A549 (cell line): ENCODE results near the gene VDR. TPM values are rescaled to one million over a fixed set of nuclear protein-coding genes. Genes with fewer than 3 reads are reported as not detected.

Source experiments
- ATAC-seq, 2 experiments: fragments of 200-7000 bp in 1 of 2; fragments of >200 bp in 1 of 2; cut with Nextera tagmentation in 1 of 2; cut with Tn5 transposase in 1 of 2; 3 replicates each; pipeline versions ENCODE4 v1.8.0 to v1.9.1; 2018 to 2020; ENCODE audit warnings: mild to moderate bottlenecking in 1 of 2, moderate library complexity in 1 of 2
- CTCF ChIA-PET: fragments of 300-600 bp; sonication (Branson Sonifier 250); formaldehyde crosslinking; extraction: SDS; loops from one replicate; lab custom pipeline; 2021; ENCODE audit warnings: antibody characterized with exemption, inconsistent platforms; lab: Yijun Ruan, JAX
- POLR2A ChIA-PET: fragments of 350-600 bp; formaldehyde crosslinking; extraction: SDS; loops from one replicate; lab custom pipeline; 2021; ENCODE audit warnings: antibody characterized with exemption, inconsistent platforms; lab: Yijun Ruan, JAX
- DNase-seq, 2 experiments: peaks; one replicate each; pipeline versions ENCODE4 v3.0.0 to v3.0.0-alpha.2; 2011 to 2016; ENCODE audit warnings: low read depth in 1 of 2, low spot score in 1 of 2
- FAIRE-seq: peaks from 2 replicates; lab custom pipeline; 2011; peaks lifted over from hg19 to GRCh38; lab: Jason Lieb, UNC
- H3K27ac ChIP-seq, 2 experiments: fragments of >200 bp; sonication (Bioruptor Twin); formaldehyde crosslinking; 3 replicates each; pipeline ENCODE4 v1.5.1; 2016 to 2017
- H3K4me1 ChIP-seq: fragments of >200 bp; sonication (Bioruptor Twin); formaldehyde crosslinking; 3 replicates; pipeline ENCODE4 v1.6.1; 2016
- H3K4me2 ChIP-seq: fragments of >200 bp; sonication (Bioruptor Twin); formaldehyde crosslinking; 3 replicates; pipeline ENCODE4 v1.6.1; 2016
- H3K4me3 ChIP-seq: fragments of >200 bp; sonication (Bioruptor Twin); formaldehyde crosslinking; 3 replicates; pipeline ENCODE4 v1.5.1; 2016
- H3K9me3 ChIP-seq: fragments of >200 bp; sonication (Bioruptor Twin); formaldehyde crosslinking; 3 replicates; pipeline ENCODE4 v1.6.1; 2016
- CBX8 ChIP-seq: fragments of 200-600 bp; sonication (generic); IDR thresholded peaks from 2 replicates; pipeline ENCODE4 v1.6.1; 2016
- CEBPB ChIP-seq, 2 experiments: fragments of >200 bp in 1 of 2; sonication (Bioruptor Twin) in 1 of 2; formaldehyde crosslinking in 1 of 2; IDR thresholded peaks; 2 replicates each; pipeline ENCODE4 v1.6.1; 2012 to 2016
- CTCF ChIP-seq: fragments of >200 bp; sonication (Bioruptor Twin); formaldehyde crosslinking; IDR thresholded peaks from 3 replicates; pipeline ENCODE4 v1.5.1; 2016
- E2F6 ChIP-seq: IDR thresholded peaks from 2 replicates; pipeline ENCODE4 v1.6.1; 2012; ENCODE audit warnings: low read depth, borderline replicate concordance
- EHMT2 ChIP-seq: fragments of 200-600 bp; sonication (generic); IDR thresholded peaks from 2 replicates; pipeline ENCODE4 v1.6.1; 2016; ENCODE audit warnings: antibody characterized with exemption, low read depth, mild to moderate bottlenecking, moderate library complexity
- ELK1 ChIP-seq: fragments of 150-350 bp; IDR thresholded peaks from 2 replicates; pipeline ENCODE4 v1.6.1; 2014; ENCODE audit warnings: low read depth, mild to moderate bottlenecking, low read length
- EP300 ChIP-seq, 2 experiments: fragments of >200 bp; sonication (Bioruptor Twin); formaldehyde crosslinking; IDR thresholded peaks; 2 replicates in 1 of 2; 3 replicates in 1 of 2; pipeline ENCODE4 v1.6.1; 2016 to 2017
- FOSB ChIP-seq: fragments of 250-450 bp; sonication (Bioruptor Pico); IDR thresholded peaks from 2 replicates; pipeline ENCODE4 v1.5.0; 2020; ENCODE audit warnings: mild to moderate bottlenecking, moderate library complexity
- HDAC2 ChIP-seq: fragments of 200-600 bp; sonication (generic); IDR thresholded peaks from 2 replicates; pipeline ENCODE4 v1.6.1; 2016
- HMGXB4 ChIP-seq: fragments of 250-450 bp; sonication (Bioruptor Pico); IDR thresholded peaks from 2 replicates; pipeline ENCODE4 v1.5.0; 2021; ENCODE audit warnings: mild to moderate bottlenecking, moderate library complexity, borderline replicate concordance
- JUN ChIP-seq, 2 experiments: fragments of >200 bp; sonication (Bioruptor Twin); formaldehyde crosslinking; IDR thresholded peaks; 2 replicates in 1 of 2; 3 replicates in 1 of 2; pipeline ENCODE4 v1.6.1; 2016 to 2017
- KDM1A ChIP-seq: fragments of 200-600 bp; sonication (generic); IDR thresholded peaks from 2 replicates; pipeline ENCODE4 v1.6.1; 2016; ENCODE audit warnings: low read depth, mild to moderate bottlenecking
- MAFK ChIP-seq: fragments of 450-650 bp; IDR thresholded peaks from 2 replicates; pipeline ENCODE4 v1.6.1; 2014; ENCODE audit not compliant: partially characterized antibody
- MAX ChIP-seq: IDR thresholded peaks from 2 replicates; pipeline ENCODE4 v1.6.1; 2012
- MAZ ChIP-seq: fragments of 150-350 bp; IDR thresholded peaks from 2 replicates; pipeline ENCODE4 v1.6.1; 2014; ENCODE audit warnings: antibody characterized with exemption, low read depth, low read length, borderline replicate concordance
- NPAS2 ChIP-seq: fragments of 250-450 bp; sonication (Bioruptor Pico); IDR thresholded peaks from 2 replicates; pipeline ENCODE4 v1.8.0; 2022; ENCODE audit warnings: mild to moderate bottlenecking, moderate library complexity, borderline replicate concordance
- POLR2A ChIP-seq: IDR thresholded peaks from 2 replicates; pipeline ENCODE4 v1.6.1; 2012; ENCODE audit warnings: mild to moderate bottlenecking, low read length
- POLR2AphosphoS2 ChIP-seq: conservative IDR thresholded peaks from 2 replicates; pipeline ENCODE4 v1.6.1; 2012; ENCODE audit warnings: low read length, improper control_type of control experiment, inconsistent platforms
- RAD21 ChIP-seq, 2 experiments: fragments of >200 bp in 1 of 2; sonication (Bioruptor Twin) in 1 of 2; formaldehyde crosslinking in 1 of 2; IDR thresholded peaks in 1 of 2; conservative IDR thresholded peaks in 1 of 2; 2 replicates in 1 of 2; 3 replicates in 1 of 2; pipeline ENCODE4 v1.6.1; 2012 to 2018; ENCODE audit warnings: inconsistent platforms in 1 of 2
- USF2 ChIP-seq: fragments of 450-650 bp; IDR thresholded peaks from 2 replicates; pipeline ENCODE4 v1.6.1; 2014; ENCODE audit warnings: antibody characterized with exemption
- WGBS: methylation state at CpG from one replicate; pipeline ENCODE4 v1.1.6; 2017; ENCODE audit errors: missing lambda C conversion rate; 5-methylcytosine and 5-hydroxymethylcytosine counted together
- polyA plus RNA-seq, 4 experiments: library from polyadenylated mRNA; depleted of rRNA in 3 of 4; stranded (reverse); fragments of >200 nt; fragmentation: RNase III in 1 of 4; extraction: RNeasy Plus Mini Kit Qiagen cat#74134 plus additional on column Dnase treatment in 1 of 4; gene quantifications; 2 replicates in 3 of 4; 3 replicates in 1 of 4; pipeline ENCODE4 v1.2.3, GENCODE V29; 2011 to 2017

VDR gene
- polyA plus RNA-seq, 2 of the 4 experiments (the other 2 are of a cell fraction): 1.9 to 2.1 TPM

- no peak for TF ChIP-seq EP300 (IDR thresholded peaks at IDR 0.05)
- TF ChIP-seq, all 56 proteins: peak for 0
These were observed 75.2 kb downstream of the VDR start (continued) for GRCh38 chr12:47829584-47829983.

GRCh38 chr12:47828976-47829482 is 75.8 kb downstream of the VDR start:
- DNase-seq (peak; percentile 60 to 72), ATAC-seq (peak; percentile 57 to 64; a peak in 5 of 6 replicates), FAIRE-seq (no peak)
- H3K4me1 ChIP-seq: peaks cover 43% of the 10 kb centered on the region
- peak overlapping the region; percentile 53 for H3K4me2 ChIP-seq
- CTCF ChIA-PET: interaction anchor here (0.6 to 31.0 kb wide), 8 partner anchors 9 to 122 kb away, joined by 3 to 1532 read pairs (median 58); partner anchors contain the start of genes HDAC7, RPAP3, SLC48A1 and VDR
- POLR2A ChIA-PET: interaction anchor here (0.9 to 3.7 kb wide), 3 partner anchors 9 to 123 kb away, joined by 3 to 28 read pairs (median 4); partner anchors contain the start of genes HDAC7 and RPAP3
- H3K27ac ChIP-seq: peak overlapping the region; percentile 59 to 86
- H3K9me3 ChIP-seq: no peaks in the 10 kb centered on the region
- 49% methylated on average over 7 of the region's 7 CpGs for WGBS
- no peak overlapping the region for H3K4me3 ChIP-seq
- TF ChIP-seq EHMT2: no peak
- TF ChIP-seq JUN (IDR thresholded peaks at IDR 0.05): peak in 1 of 2 experiments; percentile 24; a peak in 1 of 5 replicates
- no peak for TF ChIP-seq POLR2AphosphoS2
- TF ChIP-seq POLR2A: no peak
- no peak for TF ChIP-seq NPAS2 (CRISPR knock-in tag)
- TF ChIP-seq HDAC2: no peak

- Histone ChIP-seq H3K4me1 (peaks cover 47% of the 10 kb centered on the region), H3K4me3 (no peak overlapping the region), H3K4me2 (peak overlapping the region; percentile 53), H3K27ac (peak overlapping the region; percentile 59 to 86), H3K9me3 (no peaks in the 10 kb centered on the region)
- ChIA-PET CTCF (interaction anchor here (0.6 to 31.0 kb wide), 9 partner anchors 10 to 1525 kb away, joined by 3 to 1532 read pairs (median 6); partner anchors contain the start of genes HDAC7, RPAP3, SLC48A1 and VDR), POLR2A (interaction anchor here (0.6 to 3.7 kb wide), 5 partner anchors 8 to 122 kb away, joined by 3 to 28 read pairs (median 4); partner anchors contain the start of genes HDAC7 and RPAP3)
- WGBS: 94% methylated on average over 12 of the region's 14 CpGs
- ATAC-seq: 0 out of 6 replicates have a peak, but pooled peaks of 1 of the 2 experiments have one; percentile 6
- no peak for DNase-seq
- no peak for FAIRE-seq
- no peak for TF ChIP-seq MAX
- no peak for TF ChIP-seq JUN (IDR thresholded peaks at IDR 0.05)
- no peak for TF ChIP-seq E2F6
- no peak for TF ChIP-seq CEBPB (IDR thresholded peaks at IDR 0.05)
- TF ChIP-seq KDM1A: no peak
- no peak for TF ChIP-seq CBX8
- TF ChIP-seq ELK1: no peak
- no peak for TF ChIP-seq HMGXB4
- no peak for TF ChIP-seq RAD21 (conservative IDR thresholded peaks at IDR 0.05 in 1 of 2, IDR thresholded peaks at IDR 0.05 in 1 of 2)
- no peak for TF ChIP-seq MAZ
- no peak for TF ChIP-seq FOSB
- TF ChIP-seq NPAS2 (CRISPR knock-in tag): no peak
- no peak for TF ChIP-seq USF2
- TF ChIP-seq MAFK: no peak
- no peak for TF ChIP-seq CTCF
These were observed 76.5 kb downstream of the VDR start for GRCh38 chr12:47828008-47828975.
